Hair follicular keratinocyte (primary cell): ENCODE data around the gene TMEM234. TPM values are rescaled to one million over a fixed set of nuclear protein-coding genes. Genes with fewer than 3 reads are reported as not detected.

Experiments used
- total RNA-seq: library from RNA; depleted of rRNA; stranded (reverse); fragments of >200 nt; gene quantifications from 2 replicates; pipeline ENCODE4 v1.2.3, GENCODE V29; 2015

The TMEM234 gene
- total RNA-seq: 7.2 and 13.5 TPM in 2 replicates

GRCh38 chr1:32221980-32222755 is at the start of gene TMEM234, which contains the start of gene EIF3I:
TSS of gene TMEM234 (minus strand) at chr1:32222353. CDS start at chr1:32222322, 31 bp downstream.
TSS of gene EIF3I (plus strand) at chr1:32222407. CDS start at chr1:32222442, 35 bp downstream.

GRCh38 chr1:32250893-32251716 is 29.0 kb upstream of the TMEM234 start, which contains the start of gene LCK:
TSS of gene LCK (plus strand) at chr1:32251265. CDS start at chr1:32274330, 23,065 bp downstream.

GRCh38 chr1:32246888-32247273 is 24.7 kb upstream of the TMEM234 start, which contains the start of gene FAM167B:
TSS of gene FAM167B (plus strand) at chr1:32247222. CDS start at chr1:32247422, 200 bp downstream.

GRCh38 chr1:32208891-32209328 is 13.2 kb downstream of the TMEM234 start, which contains the start of gene DCDC2B:
TSS of gene DCDC2B (plus strand) at chr1:32209089. CDS start at chr1:32209094, 5 bp downstream.

GRCh38 chr1:32205401-32206370 is 16.5 kb downstream of the TMEM234 start, which contains the start of gene IQCC:
TSS of gene IQCC (plus strand) at chr1:32205671. CDS start at chr1:32205682, 11 bp downstream.

GRCh38 chr1:32200226-32201010 is 21.7 kb downstream of the TMEM234 start, which contains the start of gene CCDC28B:
TSS of gene CCDC28B (plus strand) at chr1:32200595. CDS start at chr1:32201936, 1,341 bp downstream.

GRCh38 chr1:32179443-32180185 is 42.5 kb downstream of the TMEM234 start, which contains the start of gene TXLNA:
TSS of gene TXLNA (plus strand) at chr1:32179675. CDS start at chr1:32180346, 671 bp downstream.

Other genes with a start within 250 kb of the TMEM234 start
- gene KHDRBS1, start 208.5 kb downstream of the TMEM234 start, total RNA-seq: 70.8 and 87.9 TPM in 2 replicates
- 5.2 and 6.1 TPM in 2 replicates for gene TMEM39B, start 149.4 kb downstream of the TMEM234 start, total RNA-seq
- gene KPNA6, start 114.3 kb downstream of the TMEM234 start, total RNA-seq: 37.1 and 43.7 TPM in 2 replicates
- gene TXLNA, start 42.7 kb downstream of the TMEM234 start, total RNA-seq: 44.2 and 46.2 TPM in 2 replicates
- gene CCDC28B, start 21.8 kb downstream of the TMEM234 start, total RNA-seq: 9.0 and 10.8 TPM in 2 replicates
- 0.94 and 4.3 TPM in 2 replicates for gene IQCC, start 16.7 kb downstream of the TMEM234 start, total RNA-seq
- not detected in 2 replicates for gene DCDC2B, start 13.3 kb downstream of the TMEM234 start, total RNA-seq
- gene EIF3I, start 54 bp upstream of the TMEM234 start, total RNA-seq: 421 and 448 TPM in 2 replicates
- not detected in 2 replicates for gene FAM167B, start 24.9 kb upstream of the TMEM234 start, total RNA-seq
- gene LCK, start 28.9 kb upstream of the TMEM234 start, total RNA-seq: 0.84 and 0.86 TPM in 2 replicates
- gene HDAC1, start 69.7 kb upstream of the TMEM234 start, total RNA-seq: 70.8 and 91.0 TPM in 2 replicates
- 11.9 and 18.0 TPM in 2 replicates for gene MARCKSL1, start 113.9 kb upstream of the TMEM234 start, total RNA-seq
- gene FAM229A, start 140.1 kb upstream of the TMEM234 start, total RNA-seq: 1.2 and 1.5 TPM in 2 replicates
- not detected in 2 replicates for gene TSSK3, start 140.2 kb upstream of the TMEM234 start, total RNA-seq
- gene BSDC1, start 172.1 kb upstream of the TMEM234 start, total RNA-seq: 34.3 and 51.9 TPM in 2 replicates
- not detected in 2 replicates for gene ZBTB8B, start 242.7 kb upstream of the TMEM234 start, total RNA-seq